HepG2 (cell line): Measurements from ENCODE around the gene NOS1AP. TPM values are rescaled to one million over a fixed set of nuclear protein-coding genes. Genes with fewer than 3 reads are reported as not detected.

ENCODE experiments used
- ARID3A ChIP-seq: IDR thresholded peaks from 2 replicates; pipeline ENCODE4 v1.6.1; 2012; ENCODE audit warnings: low read depth, low read length, improper control_type of control experiment
- FOXP1 ChIP-seq, 2 experiments: fragments of 450-650 bp in 1 of 2; IDR thresholded peaks; 2 replicates each; pipeline ENCODE4 v1.6.1; 2017 to 2018; ENCODE audit warnings: antibody characterized with exemption in 1 of 2
- GATA4 ChIP-seq: sonication (generic); IDR thresholded peaks from 2 replicates; pipeline ENCODE4 v1.6.1; 2016; ENCODE audit warnings: antibody characterized with exemption, low read depth, borderline replicate concordance
- GATAD2A ChIP-seq: IDR thresholded peaks from 2 replicates; pipeline ENCODE4 v1.6.1; 2016
- HDAC1 ChIP-seq: sonication (generic); formaldehyde crosslinking; IDR thresholded peaks from 2 replicates; pipeline ENCODE4 v1.5.1; 2020; ENCODE audit warnings: mild to moderate bottlenecking, missing genetic modification reagents
- KLF11 ChIP-seq: IDR thresholded peaks from 2 replicates; pipeline ENCODE4 v1.6.1; 2016; ENCODE audit warnings: missing compliant biosample characterization
- KLF9 ChIP-seq: IDR thresholded peaks from 2 replicates; pipeline ENCODE4 v1.6.1; 2016; ENCODE audit warnings: low read depth
- MNT ChIP-seq: fragments of 450-650 bp; IDR thresholded peaks from 2 replicates; pipeline ENCODE4 v1.6.1; 2016
- MXI1 ChIP-seq: IDR thresholded peaks from 3 replicates; pipeline ENCODE4 v1.6.1; 2012; ENCODE audit warnings: low read depth, low read length, inconsistent platforms, borderline replicate concordance
- NR2F1 ChIP-seq, 2 experiments: fragments of 450-650 bp in 1 of 2; formaldehyde crosslinking in 1 of 2; IDR thresholded peaks; 2 replicates each; pipeline versions ENCODE4 v1.5.0 to v1.6.1; 2016 to 2020; ENCODE audit warnings: mild to moderate bottlenecking in 1 of 2, missing compliant biosample characterization in 1 of 2, missing genetic modification reagents in 1 of 2, moderate library complexity in 1 of 2
- PAXIP1 ChIP-seq: sonication (generic); formaldehyde crosslinking; conservative IDR thresholded peaks from 2 replicates; pipeline ENCODE4 v1.4.0; 2020; ENCODE audit warnings: mild to moderate bottlenecking, missing genetic modification reagents, moderate library complexity
- PLSCR1 ChIP-seq: sonication (generic); formaldehyde crosslinking; IDR thresholded peaks from 2 replicates; pipeline ENCODE4 v1.5.0; 2020; ENCODE audit warnings: missing genetic modification reagents, mild to moderate bottlenecking, borderline replicate concordance
- RNF219 ChIP-seq: sonication (generic); formaldehyde crosslinking; IDR thresholded peaks from 2 replicates; pipeline ENCODE4 v1.5.0; 2020; ENCODE audit warnings: mild to moderate bottlenecking, missing genetic modification reagents
- SOX13 ChIP-seq, 3 experiments: fragments of 450-650 bp in 1 of 3; sonication (generic) in 1 of 3; formaldehyde crosslinking in 1 of 3; IDR thresholded peaks in 2 of 3; conservative IDR thresholded peaks in 1 of 3; 2 replicates each; pipeline versions ENCODE4 v1.5.0 to v1.6.1; 2016 to 2020; ENCODE audit warnings: antibody characterized with exemption in 1 of 3, mild to moderate bottlenecking in 1 of 3, missing compliant biosample characterization in 1 of 3, missing genetic modification reagents in 1 of 3, moderate library complexity in 1 of 3
- TSC22D2 ChIP-seq: sonication (generic); formaldehyde crosslinking; IDR thresholded peaks from 2 replicates; pipeline ENCODE4 v1.5.1; 2020; ENCODE audit warnings: missing genetic modification reagents, mild to moderate bottlenecking, borderline replicate concordance
- ZNF614 ChIP-seq: IDR thresholded peaks from 2 replicates; pipeline ENCODE4 v1.6.1; 2018; ENCODE audit warnings: missing biosample characterization, missing genetic modification reagents, inconsistent platforms, borderline replicate concordance
- ZNF644 ChIP-seq: IDR thresholded peaks from 2 replicates; pipeline ENCODE4 v1.6.1; 2016; ENCODE audit warnings: low read depth
- polyA plus RNA-seq, 8 experiments: library from polyadenylated mRNA; depleted of rRNA in 3 of 8; stranded (reverse) in 7 of 8; unstranded in 1 of 8; fragments of >200 nt; fragmentation: Illumina TruSeq in 4 of 8; extraction: Trizol in 4 of 8; gene quantifications; 2 replicates each; pipeline versions ENCODE4 v1.2.1 to v1.2.3, GENCODE V29; 2011 to 2016; ENCODE audit warnings: low read depth in 4 of 8, missing spikeins in 1 of 8, mixed read lengths in 1 of 8; ENCODE audit not compliant: insufficient read depth in 1 of 8
- total RNA-seq, 5 experiments: library from RNA; depleted of rRNA; stranded (reverse); fragments of >200 nt; fragmentation: Illumina TruSeq; extraction: Trizol; gene quantifications; 2 replicates each; pipeline ENCODE4 v1.2.3, GENCODE V29; 2016; ENCODE audit warnings: low read depth in 1 of 5

Gene NOS1AP
- total and polyA plus RNA-seq, 2 of the 13 experiments (the other 11 are each of a cell fraction or from before 2014, with no cell fraction given): 2.0 to 3.3 TPM

GRCh38 chr1:162197041-162197531 lies 127.6 kb downstream of the NOS1AP start (continued):
- TF ChIP-seq MNT (no peak), ZNF614 (CRISPR knock-in tag) (0 out of 2 replicates have a peak, but pooled peaks have one; percentile 32), RNF219 (CRISPR knock-in tag) (no peak), FOXP1 (IDR thresholded peaks at IDR 0.05) (no peak), FOXP1 (CRISPR knock-in tag; IDR thresholded peaks at IDR 0.05) (peak; percentile 86), TSC22D2 (CRISPR knock-in tag) (no peak), HDAC1 (peak; percentile 34; the same call in 1 of the 2 replicates), KLF11 (CRISPR knock-in tag) (no peak), GATAD2A (CRISPR knock-in tag) (peak; percentile 73), MXI1 (no peak), ZNF644 (CRISPR knock-in tag) (peak; percentile 49; the same call in 1 of the 2 replicates), ARID3A (peak; percentile 72), KLF9 (CRISPR knock-in tag) (no peak), PAXIP1 (peak; percentile 82), SOX13 (IDR thresholded peaks at IDR 0.05) (peak; percentile 85), SOX13 (CRISPR knock-in tag; conservative IDR thresholded peaks at IDR 0.05 in 1 of 2, IDR thresholded peaks at IDR 0.05 in 1 of 2) (peak in 1 of 2 experiments; percentile 98; a peak in 2 of 4 replicates), PLSCR1 (CRISPR knock-in tag) (no peak), NR2F1 (CRISPR knock-in tag; IDR thresholded peaks at IDR 0.05) (no peak), GATA4 (no peak)
